Measurements from ENCODE around the gene GRAMD1A. TPM values are rescaled to one million over a fixed set of nuclear protein-coding genes. Genes with fewer than 3 reads are reported as not detected.
A peak's percentile ranks its signal among the peaks of the same experiment; 100 is the strongest.

The GRAMD1A gene
- total RNA-seq, 2 experiments from 2014 or later = 221 to 229 TPM

GRCh38 chr19:35037716-35038622 is 37.8 kb downstream of the GRAMD1A start:
- ATAC-seq (ENCODE audit: poor library complexity) (no peak), DNase-seq (no peak)
- peaks cover 31% of the 10 kb centered on the region for H3K4me1 Mint-ChIP-seq (ENCODE audit: low read depth)
- H3K36me3 Mint-ChIP-seq (ENCODE audit: low read depth) = no peaks in the 10 kb centered on the region
- Histone ChIP-seq H3K27me3 (ENCODE audit: control insufficient read depth in 1 of 2, insufficient read depth in 2 of 2, low read length in 2 of 2) (no peaks in the 10 kb centered on the region), H3K9me3 (ENCODE audit: control insufficient read depth in 1 of 2, insufficient read depth in 1 of 2, low read length in 2 of 2) (no peaks in the 10 kb centered on the region), H3K36me3 (ENCODE audit: insufficient read depth, low read length) (no peaks in the 10 kb centered on the region), H3K27ac (ENCODE audit: low read depth in 1 of 2, low read length in 2 of 2) (no peak overlapping the region), H3K4me3 (ENCODE audit: low read length) (no peak overlapping the region), H3K4me1 (ENCODE audit: insufficient read depth, low read length) (peaks cover 33% of the 10 kb centered on the region)
- TF ChIP-seq CTCF (IDR thresholded peaks at IDR 0.05) = no peak
- H3K9me3 Mint-ChIP-seq = no peaks in the 10 kb centered on the region
- POLR2A ChIA-PET = interaction anchor here (1.6 kb wide), 1 partner anchor 24 kb away, joined by 7 read pairs; no protein-coding TSS in a partner anchor
- intact Hi-C loops (cut with DNase I, micrococcal nuclease) = no loop called here
- no peak overlapping the region for H3K27ac Mint-ChIP-seq
- CTCF ChIA-PET = interaction anchor here (1.0 kb wide), 1 partner anchor 387 kb away, joined by 5 read pairs; no protein-coding TSS in a partner anchor
- no peak overlapping the region for H3K4me3 Mint-ChIP-seq
- H3K27me3 Mint-ChIP-seq = peaks cover 14% of the 10 kb centered on the region

- Histone ChIP-seq H3K4me3 (ENCODE audit: low read length) (no peak overlapping the region), H3K27me3 (ENCODE audit: control insufficient read depth in 1 of 2, insufficient read depth in 2 of 2, low read length in 2 of 2) (no peaks in the 10 kb centered on the region), H3K27ac (ENCODE audit: low read depth in 1 of 2, low read length in 2 of 2) (no peak overlapping the region), H3K36me3 (ENCODE audit: insufficient read depth, low read length) (no peaks in the 10 kb centered on the region), H3K9me3 (ENCODE audit: control insufficient read depth in 1 of 2, insufficient read depth in 1 of 2, low read length in 2 of 2) (no peaks in the 10 kb centered on the region), H3K4me1 (ENCODE audit: insufficient read depth, low read length) (peaks cover 33% of the 10 kb centered on the region)
- H3K27ac Mint-ChIP-seq = no peak overlapping the region
- H3K4me1 Mint-ChIP-seq (ENCODE audit: low read depth) = peaks cover 34% of the 10 kb centered on the region
- H3K4me3 Mint-ChIP-seq = peak overlapping the region; percentile 48
- ChIA-PET CTCF (interaction anchor here (1.0 kb wide), 1 partner anchor 386 kb away, joined by 5 read pairs; no protein-coding TSS in a partner anchor), POLR2A (interaction anchor here (1.6 kb wide), 1 partner anchor 25 kb away, joined by 7 read pairs; no protein-coding TSS in a partner anchor)
- no peak for TF ChIP-seq CTCF (IDR thresholded peaks at IDR 0.05)
- no peaks in the 10 kb centered on the region for H3K36me3 Mint-ChIP-seq (ENCODE audit: low read depth)
- ATAC-seq (ENCODE audit: poor library complexity) = peak; percentile 28
- intact Hi-C loops (cut with DNase I, micrococcal nuclease) = no loop called here
- H3K9me3 Mint-ChIP-seq = no peaks in the 10 kb centered on the region
- H3K27me3 Mint-ChIP-seq = peaks cover 7% of the 10 kb centered on the region
- DNase-seq = no peak
Measured at GRCh38 chr19:35038623-35039512, 38.7 kb downstream of the GRAMD1A start.

All from CD4-positive, alpha-beta T cell (primary cell).